Naive thymus-derived CD4-positive, alpha-beta T cell (primary cell): ENCODE measurements around the gene BTLA. TPM values are rescaled to one million over a fixed set of nuclear protein-coding genes. Genes with fewer than 3 reads are reported as not detected.
"Not testable (repeated sequence)": the region's sequence is repeated elsewhere in the genome, so short reads cannot be mapped to it uniquely, and the experiment has no call there.

ENCODE experiments used
- ATAC-seq: fragments of 150-1000 bp; cut with Tn5 transposase; 2 replicates; pipeline ENCODE4 v1.10.0; 2021; ENCODE audit warnings: mild to moderate bottlenecking, moderate library complexity
- CTCF ChIA-PET: fragments of 350-600 bp; sonication (Branson Sonifier 250); formaldehyde crosslinking; loops from one replicate; lab custom pipeline; 2021; ENCODE audit warnings: antibody characterized with exemption; lab: Charles Lee
- POLR2A ChIA-PET: fragments of 350-600 bp; sonication (Branson Sonifier 250); formaldehyde crosslinking; loops from one replicate; lab custom pipeline; 2021; ENCODE audit warnings: antibody characterized with exemption, inconsistent platforms; lab: Charles Lee
- DNase-seq, 9 donors: peaks; one replicate each; pipeline versions ENCODE4 v3.0.0 to v3.0.0-alpha.2; 2020 to 2022; ENCODE audit warnings: mixed read lengths in 1 of 9
- H3K27ac ChIP-seq: one replicate; pipeline ENCODE4 v1.7.0; 2013; ENCODE audit warnings: mild to moderate bottlenecking, low read depth, low read length, moderate library complexity
- H3K27me3 ChIP-seq, 2 donors: one replicate each; pipeline ENCODE4 v1.7.0; 2013; ENCODE audit warnings: low read length in 2 of 2, mild to moderate bottlenecking in 2 of 2, moderate library complexity in 2 of 2; ENCODE audit not compliant: control insufficient read depth in 2 of 2, insufficient read depth in 2 of 2
- H3K36me3 ChIP-seq, 3 experiments: 1 replicate in 2 of 3; 2 replicates in 1 of 3; pipeline ENCODE4 v1.7.0; 2013; ENCODE audit warnings: low read length in 3 of 3, mild to moderate bottlenecking in 3 of 3, moderate library complexity in 1 of 3; ENCODE audit not compliant: insufficient read depth in 3 of 3, control insufficient read depth in 2 of 3
- H3K4me1 ChIP-seq, 2 donors: one replicate each; pipeline ENCODE4 v1.7.0; 2013; ENCODE audit warnings: low read length in 2 of 2, mild to moderate bottlenecking in 2 of 2, moderate library complexity in 1 of 2; ENCODE audit not compliant: control insufficient read depth in 2 of 2, insufficient read depth in 2 of 2
- H3K4me3 ChIP-seq: 2 replicates; pipeline ENCODE4 v1.7.0; 2013; ENCODE audit warnings: mild to moderate bottlenecking, low read length
- H3K9me3 ChIP-seq, 3 experiments: 1 replicate in 2 of 3; 2 replicates in 1 of 3; pipeline ENCODE4 v1.7.0; 2013; ENCODE audit warnings: low read length in 3 of 3; ENCODE audit not compliant: control insufficient read depth in 2 of 3
- H3K27ac Mint-ChIP-seq, 9 donors: one replicate each; pipeline ENCODE4 v1.8.0; 2020 to 2022; ENCODE audit warnings: mixed read lengths in 9 of 9, mild to moderate bottlenecking in 8 of 9, moderate library complexity in 5 of 9, inconsistent platforms in 2 of 9
- H3K27me3 Mint-ChIP-seq, 5 donors: one replicate each; pipeline ENCODE4 v1.8.0; 2021 to 2022; ENCODE audit warnings: mixed read lengths in 5 of 5, mild to moderate bottlenecking in 1 of 5
- H3K36me3 Mint-ChIP-seq, 5 donors: one replicate each; pipeline ENCODE4 v1.8.0; 2020 to 2022; ENCODE audit warnings: mixed read lengths in 5 of 5, mild to moderate bottlenecking in 3 of 5, inconsistent platforms in 1 of 5
- H3K4me1 Mint-ChIP-seq, 7 donors: one replicate each; pipeline ENCODE4 v1.8.0; 2020 to 2022; ENCODE audit warnings: mixed read lengths in 7 of 7, mild to moderate bottlenecking in 3 of 7, inconsistent platforms in 1 of 7
- H3K4me3 Mint-ChIP-seq, 10 donors: one replicate each; pipeline ENCODE4 v1.8.0; 2020 to 2022; ENCODE audit warnings: mild to moderate bottlenecking in 10 of 10, mixed read lengths in 10 of 10, moderate library complexity in 6 of 10, inconsistent platforms in 2 of 10
- H3K9me3 Mint-ChIP-seq, 11 donors: one replicate each; pipeline ENCODE4 v1.8.0; 2020 to 2022; ENCODE audit warnings: mixed read lengths in 11 of 11, mild to moderate bottlenecking in 4 of 11, inconsistent platforms in 1 of 11, moderate library complexity in 1 of 11
- intact Hi-C, 2 donors: fragments of 100-400 bp; cut with micrococcal nuclease; formaldehyde crosslinking; loops; one replicate each; pipeline ENCODE4 v1.15.1; 2023
- polyA plus RNA-seq, 2 donors: library from polyadenylated mRNA; unstranded; fragments of 300-500 nt; fragmentation: Illumina TruSeq; gene quantifications; one replicate each; pipeline ENCODE4 v1.2.3, GENCODE V29; 2021
- total RNA-seq, 6 experiments: library from RNA in 5 of 6; stranded (reverse) in 5 of 6; gene quantifications; 1 replicate in 5 of 6; 2 replicates in 1 of 6; pipeline ENCODE4 v1.2.3 and lab custom pipeline; 2021 to 2026

The BTLA gene
- total and polyA plus RNA-seq, 7 experiments from 2014 or later, result 13.3 to 29.5 (median 18.5) TPM

GRCh38 chr3:112496366-112497067 lies 2.8 kb downstream of the BTLA start:
- peak overlapping the region; percentile 29 for H3K4me3 ChIP-seq
- ATAC-seq, result peak; percentile 56
- H3K4me1 ChIP-seq, result peaks cover 21 to 42% of the 10 kb centered on the region in 2 donors
- H3K27me3 ChIP-seq, result no peaks in the 10 kb centered on the region
- POLR2A ChIA-PET, result interaction anchor here (0.6 to 1.4 kb wide), 4 partner anchors 12 to 32 kb away, joined by 3 to 4 read pairs (median 4); no protein-coding TSS in a partner anchor
- Mint-ChIP-seq H3K4me1 (peaks cover 43 to 78% (median 72%) of the 10 kb centered on the region in 7 donors), H3K27ac (peak overlapping the region; percentile 68 to 99 (median 90)), H3K27me3 (no peaks in the 10 kb centered on the region), H3K36me3 (peaks cover 4 to 37% (median 19%) of the 10 kb centered on the region in 5 donors), H3K9me3 (peaks cover 0 to 5% (median 1%) of the 10 kb centered on the region in 11 donors), H3K4me3 (peak overlapping the region; percentile 81 to 96 (median 88))
- CTCF ChIA-PET, result interaction anchor here (0.6 to 1.0 kb wide), 2 partner anchors 38 to 165 kb away, joined by 3 read pairs; no protein-coding TSS in a partner anchor
- no peaks in the 10 kb centered on the region for H3K9me3 ChIP-seq
- no peaks in the 10 kb centered on the region for H3K36me3 ChIP-seq
- intact Hi-C loops, result loop anchor here (2.0 to 10.0 kb wide), 7 partner anchors 66 to 952 kb away; partner anchors contain the start of genes CD96 (in 1 of the 2), GTPBP8 (in 1 of the 2), SLC35A5 (in 1 of the 2) and ZBED2 (in 1 of the 2)
- DNase-seq, result peak in 4 of 9 donors; percentile 20 to 40 (median 31)
- H3K27ac ChIP-seq, result peak overlapping the region; percentile 65

DNA sequence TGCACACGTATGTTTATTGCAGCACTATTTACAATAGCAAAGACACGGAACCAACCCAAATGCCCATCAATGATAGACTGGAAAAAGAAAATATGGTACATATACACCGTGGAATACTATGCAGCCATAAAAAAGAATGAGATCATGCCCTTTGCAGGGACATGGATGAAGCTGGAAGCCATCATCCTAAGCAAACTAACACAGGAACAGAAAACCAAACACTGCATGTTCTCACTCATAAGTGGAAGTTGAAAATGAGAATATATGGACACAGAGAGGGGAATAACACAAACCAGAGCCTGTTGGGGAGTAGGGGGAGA lies 4.9 kb downstream of the BTLA start:
- H3K9me3 ChIP-seq, H3K27me3 Mint-ChIP-seq, CTCF ChIA-PET, DNase-seq, H3K4me3 ChIP-seq, H3K27ac ChIP-seq, H3K36me3 ChIP-seq, ATAC-seq, H3K27me3 ChIP-seq: not testable (repeated sequence)
- H3K4me1 ChIP-seq, result peaks cover 21 to 48% of the 10 kb centered on the region in 2 donors
- Mint-ChIP-seq H3K27ac (peak overlapping the region; percentile 55 to 99 (median 81)), H3K4me1 (peaks cover 48 to 81% (median 76%) of the 10 kb centered on the region in 7 donors), H3K36me3 (peaks cover 4 to 47% (median 19%) of the 10 kb centered on the region in 5 donors), H3K9me3 (peaks cover 0 to 10% (median 1%) of the 10 kb centered on the region in 11 donors), H3K4me3 (peak overlapping the region; percentile 20 to 96 (median 60))
- intact Hi-C loops, result loop anchor here (10.0 kb wide), 3 partner anchors 830 to 950 kb away; partner anchors contain the start of genes CD96 (in 1 of the 2) and ZBED2 (in 1 of the 2)
- POLR2A ChIA-PET, result interaction anchor here (0.6 to 1.1 kb wide), 4 partner anchors 11 to 518 kb away, joined by 3 to 4 read pairs (median 4); no protein-coding TSS in a partner anchor

DNA sequence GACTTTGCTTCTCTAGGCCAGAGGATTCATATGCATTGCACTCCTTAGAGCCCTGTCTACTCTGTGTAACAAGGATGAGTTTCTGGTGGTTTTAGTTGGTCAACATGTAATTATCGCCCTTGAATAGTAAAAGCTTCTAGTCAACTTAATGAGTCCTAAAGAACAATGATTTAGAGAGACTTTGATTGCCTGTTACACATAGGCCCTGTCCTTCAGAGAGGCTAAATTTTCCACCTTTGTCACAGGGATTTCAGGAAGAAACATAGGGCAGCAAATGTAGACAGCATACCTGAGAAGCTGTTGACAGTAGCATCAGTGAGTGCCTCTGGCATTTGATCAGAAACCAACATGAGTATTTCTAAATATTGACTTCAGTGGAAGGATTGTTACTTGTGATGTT lies 7.1 kb downstream of the BTLA start:
- DNase-seq (no peak), ATAC-seq (no peak)
- no peaks in the 10 kb centered on the region for H3K27me3 ChIP-seq
- ChIA-PET CTCF (no interaction called here), POLR2A (interaction anchor here (1.1 to 4.1 kb wide), 2 partner anchors 8 to 157 kb away, joined by 3 to 30 read pairs; partner anchors contain the start of gene BTLA)
- H3K4me3 Mint-ChIP-seq, result peak overlapping the region; percentile 2 to 96 (median 59)
- H3K4me1 ChIP-seq, result peaks cover 21 to 48% of the 10 kb centered on the region in 2 donors
- intact Hi-C loops, result loop anchor here (2.0 to 10.0 kb wide), 4 partner anchors 17 to 947 kb away; partner anchors contain the start of genes CD96 (in 1 of the 2) and ZBED2 (in 1 of the 2)
- H3K9me3 ChIP-seq, result no peaks in the 10 kb centered on the region
- H3K36me3 Mint-ChIP-seq, result peaks cover 4 to 52% (median 24%) of the 10 kb centered on the region in 5 donors
- peak overlapping the region; percentile 22 for H3K27ac ChIP-seq
- peaks cover 0 to 10% (median 1%) of the 10 kb centered on the region in 11 donors for H3K9me3 Mint-ChIP-seq
- H3K4me3 ChIP-seq, result no peak overlapping the region
- H3K27ac Mint-ChIP-seq, result peak overlapping the region; percentile 52 to 99 (median 79)
- H3K27me3 Mint-ChIP-seq, result no peaks in the 10 kb centered on the region
- H3K4me1 Mint-ChIP-seq, result peaks cover 44 to 95% (median 83%) of the 10 kb centered on the region in 7 donors
- no peaks in the 10 kb centered on the region for H3K36me3 ChIP-seq

DNA sequence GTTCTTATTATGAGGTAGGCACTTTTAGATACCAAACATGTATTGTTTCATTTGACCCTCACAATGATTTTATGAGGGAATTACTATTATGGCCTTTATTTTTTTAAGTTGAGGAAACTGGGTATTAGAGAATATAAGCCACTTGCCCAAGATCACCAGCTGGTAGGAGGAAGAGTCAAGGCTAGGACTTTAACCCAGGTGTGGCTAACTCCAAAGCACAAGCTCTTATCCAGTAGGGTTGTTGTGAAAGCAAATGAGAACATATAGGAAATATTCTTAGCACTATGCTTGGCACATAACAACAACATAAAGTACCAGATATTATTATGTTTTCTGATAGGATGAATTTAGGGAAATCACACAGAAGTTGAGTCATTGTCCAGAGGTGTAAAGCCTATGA lies 7.9 kb downstream of the BTLA start:
- Histone ChIP-seq H3K4me3 (no peak overlapping the region), H3K9me3 (no peaks in the 10 kb centered on the region), H3K27ac (no peak overlapping the region), H3K27me3 (no peaks in the 10 kb centered on the region), H3K4me1 (peaks cover 21 to 46% of the 10 kb centered on the region in 2 donors), H3K36me3 (no peaks in the 10 kb centered on the region)
- no peak for ATAC-seq
- ChIA-PET CTCF (no interaction called here), POLR2A (interaction anchor here (0.5 to 4.1 kb wide), 6 partner anchors 8 to 1869 kb away, joined by 3 to 30 read pairs (median 4); partner anchors contain the start of genes BTLA and CD200)
- H3K27me3 Mint-ChIP-seq, result no peaks in the 10 kb centered on the region
- peaks cover 4 to 52% (median 29%) of the 10 kb centered on the region in 5 donors for H3K36me3 Mint-ChIP-seq
- H3K4me3 Mint-ChIP-seq, result peak overlapping the region; percentile 40 to 96 (median 74)
- H3K4me1 Mint-ChIP-seq, result peaks cover 43 to 96% (median 83%) of the 10 kb centered on the region in 7 donors
- H3K27ac Mint-ChIP-seq, result peak overlapping the region; percentile 73 to 99 (median 80)
- peaks cover 0 to 10% (median 1%) of the 10 kb centered on the region in 11 donors for H3K9me3 Mint-ChIP-seq
- intact Hi-C loops, result loop anchor here (2.0 to 10.0 kb wide), 5 partner anchors 13 to 947 kb away; partner anchors contain the start of genes CD96 (in 1 of the 2) and ZBED2 (in 1 of the 2)
- no peak for DNase-seq

DNA sequence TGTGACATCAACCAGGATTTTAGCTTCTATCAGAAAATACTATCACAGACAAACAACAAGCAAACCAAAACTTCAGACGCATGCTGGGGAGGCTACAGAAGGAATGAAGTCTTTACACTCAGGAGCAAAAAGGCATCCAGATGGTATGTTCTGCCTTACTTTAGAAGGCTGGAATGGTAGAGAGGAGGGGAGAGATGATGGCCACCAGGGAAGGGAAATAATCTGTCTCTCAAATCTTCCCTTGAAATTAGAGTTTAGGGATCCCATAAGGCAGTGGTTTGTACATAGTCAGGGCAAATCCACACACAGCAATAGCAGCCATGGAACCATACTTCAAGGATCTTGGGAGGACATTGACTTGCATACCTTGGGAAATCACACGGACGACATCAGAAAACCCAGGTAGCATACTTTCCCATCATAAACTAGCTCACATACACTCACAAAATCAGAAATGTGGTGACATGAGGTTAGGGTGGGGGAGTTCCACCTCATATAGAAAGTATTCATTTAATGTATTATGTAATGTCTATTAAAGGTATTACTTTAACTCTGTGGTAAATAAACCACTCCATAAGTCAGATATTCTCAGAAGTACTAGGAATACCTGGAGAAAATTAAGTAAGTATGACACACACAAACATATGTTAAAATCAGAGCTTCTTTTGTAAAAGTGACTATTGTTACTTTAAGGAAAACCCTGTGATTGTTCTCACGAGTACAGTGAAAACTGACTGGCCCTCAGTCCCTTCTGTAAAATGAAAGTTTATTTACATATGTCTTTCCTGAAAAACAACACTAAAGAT lies 9.4 kb downstream of the BTLA start:
- H3K27ac Mint-ChIP-seq, result peak overlapping the region; percentile 65 to 99 (median 90)
- H3K36me3 Mint-ChIP-seq, result peaks cover 4 to 43% (median 28%) of the 10 kb centered on the region in 5 donors
- peak overlapping the region; percentile 22 to 96 (median 70) for H3K4me3 Mint-ChIP-seq
- CTCF ChIA-PET, result interaction anchor here (0.6 to 0.7 kb wide), 2 partner anchors 8 to 46 kb away, joined by 3 read pairs; no protein-coding TSS in a partner anchor
- peaks cover 0 to 10% (median 1%) of the 10 kb centered on the region in 11 donors for H3K9me3 Mint-ChIP-seq
- H3K27me3 Mint-ChIP-seq, result no peaks in the 10 kb centered on the region
- intact Hi-C loops, result loop anchor here (1.0 to 10.0 kb wide), 6 partner anchors 8 to 945 kb away; partner anchors contain the start of genes CD96 (in 1 of the 2) and ZBED2 (in 1 of the 2)
- Histone ChIP-seq H3K4me3 (no peak overlapping the region), H3K36me3 (no peaks in the 10 kb centered on the region), H3K27me3 (no peaks in the 10 kb centered on the region), H3K9me3 (no peaks in the 10 kb centered on the region), H3K4me1 (peaks cover 8 to 32% of the 10 kb centered on the region in 2 donors), H3K27ac (peak overlapping the region; percentile 10)
- DNase-seq (peak in 1 of 9 donors; percentile 30), ATAC-seq (peak; percentile 59)
- POLR2A ChIA-PET, result interaction anchor here (1.3 to 4.1 kb wide), 4 partner anchors 10 to 357 kb away, joined by 5 to 30 read pairs (median 6); partner anchors contain the start of genes BTLA and GCSAM
- H3K4me1 Mint-ChIP-seq, result peaks cover 31 to 94% (median 70%) of the 10 kb centered on the region in 7 donors
